ENCODE data around the gene SLC43A3. TPM values are rescaled to one million over a fixed set of nuclear protein-coding genes. Genes with fewer than 3 reads are reported as not detected.

SLC43A3 gene
- polyA plus RNA-seq, 5 donors = 36.9 to 47.7 (median 39.3) TPM

DNA sequence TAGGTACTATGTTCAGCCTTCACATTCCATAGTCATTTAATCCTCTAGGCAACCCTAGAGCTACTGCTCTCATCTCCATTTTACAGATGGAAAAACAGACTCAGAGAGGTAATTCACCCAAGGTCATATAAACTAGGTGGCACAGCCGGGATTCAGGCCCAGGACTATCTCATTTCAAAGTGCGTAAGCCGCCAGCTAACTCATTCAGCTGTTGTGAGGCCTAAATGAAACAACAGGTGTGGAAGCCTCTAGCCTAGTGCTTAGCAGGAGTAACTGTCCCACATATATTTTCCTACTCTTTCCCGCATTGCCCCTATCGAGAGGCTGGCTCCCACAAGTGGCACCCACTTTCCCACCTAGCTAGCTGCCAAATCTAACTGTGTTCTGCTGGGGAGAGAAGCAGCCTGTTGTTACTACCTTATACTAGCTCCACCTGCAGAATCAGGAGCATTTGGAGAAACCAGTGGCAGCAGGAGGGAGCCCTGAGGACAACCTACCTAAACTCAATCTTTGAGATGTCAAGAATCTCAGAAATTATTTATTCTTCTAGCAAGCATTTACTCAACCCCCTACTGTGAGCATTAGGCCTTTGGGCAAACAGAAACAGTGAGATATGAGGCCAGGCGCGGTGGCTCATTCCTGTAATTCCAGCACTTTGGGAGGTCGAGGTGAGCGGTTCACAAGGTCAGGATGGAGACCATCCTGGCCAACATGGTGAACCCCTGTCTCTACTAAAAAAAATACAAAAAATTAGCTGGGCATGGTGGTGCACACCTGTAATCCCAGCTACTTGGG lies 66.8 kb downstream of the SLC43A3 start:
- no peak for DNase-seq

DNA sequence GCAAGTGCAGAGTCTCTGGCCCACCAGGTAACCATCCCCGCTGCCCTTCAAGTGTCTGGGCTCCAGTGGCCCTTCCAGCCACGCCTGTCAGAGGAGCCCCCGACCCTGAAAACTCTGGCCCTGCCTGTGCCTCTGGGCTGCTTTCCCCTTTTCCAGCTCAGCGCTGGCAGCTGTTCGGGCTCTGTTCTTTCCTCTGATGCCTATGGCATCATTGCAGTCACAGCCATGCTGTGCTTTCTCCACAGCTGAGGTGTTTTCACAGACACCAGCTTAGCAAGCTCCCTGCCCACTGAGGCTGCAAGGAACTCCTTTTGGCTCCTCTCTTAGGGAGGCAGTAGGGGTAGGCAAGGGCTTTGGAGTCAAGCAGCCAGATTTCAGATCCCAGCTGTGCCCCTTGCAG lies 67.5 kb downstream of the SLC43A3 start:
- DNase-seq = no peak

DNA sequence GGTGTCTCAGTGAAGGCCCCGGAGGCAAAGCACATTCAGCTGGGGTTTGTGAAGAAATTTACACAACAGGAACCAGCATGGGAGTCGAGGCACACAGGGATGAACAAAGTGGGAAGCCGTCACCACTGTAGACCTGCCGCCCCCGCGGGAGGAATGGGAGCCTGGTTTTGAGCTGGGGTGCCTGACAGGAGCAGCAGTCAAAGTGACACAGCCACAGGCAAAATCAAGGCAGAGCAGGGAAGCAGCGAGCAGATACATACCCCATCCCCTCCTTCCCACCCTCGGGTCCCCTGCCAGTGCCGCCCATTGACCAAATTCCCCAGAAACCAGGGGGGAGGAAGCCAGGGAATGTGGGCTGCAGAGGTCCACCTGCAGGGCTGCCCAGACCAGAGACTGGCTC lies 67.9 kb downstream of the SLC43A3 start:
- no peak for DNase-seq

DNA sequence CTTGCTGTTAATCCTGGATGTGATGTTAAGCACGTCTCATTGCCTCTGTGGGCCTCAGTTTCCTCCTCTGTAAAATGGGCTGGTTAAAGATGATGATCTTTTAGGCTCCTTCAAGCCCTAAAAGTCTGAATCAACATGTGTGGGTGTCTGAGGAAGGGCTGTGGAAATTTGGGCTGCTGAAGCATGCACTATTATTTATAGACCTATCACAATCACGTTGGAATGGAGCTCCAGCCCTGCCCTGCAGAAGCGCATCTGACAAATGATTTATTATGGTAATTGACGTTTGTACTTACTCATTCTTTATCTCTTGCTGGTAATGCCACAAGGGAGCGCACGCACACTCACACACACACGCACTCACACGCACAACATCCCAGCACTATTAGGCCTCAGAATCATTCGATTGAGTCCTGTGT lies 68.4 kb downstream of the SLC43A3 start:
- no peak for DNase-seq

DNA sequence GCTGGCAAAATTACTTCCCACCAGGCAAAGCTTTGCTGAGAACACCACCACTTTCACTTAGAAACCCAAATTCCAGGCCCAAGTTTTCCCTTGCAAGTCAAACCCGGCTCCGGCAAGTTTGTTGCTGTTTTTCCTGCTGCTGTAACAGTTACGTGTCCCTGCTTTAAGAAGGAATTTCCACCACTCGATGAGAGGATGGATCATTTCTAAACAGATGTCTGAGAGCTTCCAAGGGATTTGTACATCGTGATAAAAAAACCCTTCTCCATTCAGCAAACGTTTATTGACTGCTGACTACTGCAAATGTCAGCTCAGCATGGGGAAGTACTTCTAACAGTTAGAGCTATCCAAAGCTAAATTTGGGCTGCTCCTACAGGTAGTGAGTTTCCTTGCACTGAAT lies 69.1 kb downstream of the SLC43A3 start:
- DNase-seq = no peak

DNA sequence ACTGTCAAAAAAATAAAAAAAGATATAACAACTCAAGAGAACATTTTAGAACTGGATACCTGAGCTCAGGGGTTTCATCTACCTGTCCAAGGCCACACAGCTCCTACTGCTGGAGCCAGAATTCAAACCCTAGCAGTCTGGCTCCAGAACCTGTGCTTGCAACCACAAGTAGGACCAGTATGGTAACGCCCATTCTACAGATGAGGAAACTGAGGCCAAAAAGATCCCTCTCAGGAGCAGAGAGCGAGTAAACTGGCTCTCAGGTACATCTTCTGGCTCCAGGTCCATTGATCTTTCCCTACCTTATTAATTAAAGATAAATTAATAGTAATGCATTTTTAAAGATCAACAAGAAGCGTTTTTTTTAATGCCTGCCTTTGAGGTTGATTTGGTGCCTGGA lies 69.6 kb downstream of the SLC43A3 start:
- no peak for DNase-seq

Other genes with a start within 250 kb of the SLC43A3 start
- 1 to 10 TPM; 2.2 to 3.4 (median 2.9) TPM for gene LRRC55, start 245.2 kb downstream of the SLC43A3 start, polyA plus RNA-seq (ENCODE audit: insufficient read depth in 1 of 5, insufficient read length in 5 of 5, low replicate concordance in 1 of 5)
- 100 to 1,000 TPM; 126 to 174 (median 152) TPM for gene APLNR, start 189.9 kb downstream of the SLC43A3 start, polyA plus RNA-seq (ENCODE audit: insufficient read depth in 1 of 5, insufficient read length in 5 of 5, low replicate concordance in 1 of 5)
- gene TNKS1BP1, start 102.2 kb downstream of the SLC43A3 start, polyA plus RNA-seq (ENCODE audit: insufficient read depth in 1 of 5, insufficient read length in 5 of 5, low replicate concordance in 1 of 5) = 100 to 1,000 TPM; 100 to 159 (median 115) TPM
- 100 to 1,000 TPM; 151 to 215 (median 166) TPM for gene SSRP1, start 91.2 kb downstream of the SLC43A3 start, polyA plus RNA-seq (ENCODE audit: insufficient read depth in 1 of 5, insufficient read length in 5 of 5, low replicate concordance in 1 of 5)
- gene P2RX3, start 88.8 kb downstream of the SLC43A3 start, polyA plus RNA-seq (ENCODE audit: insufficient read depth in 1 of 5, insufficient read length in 5 of 5, low replicate concordance in 1 of 5) = under 1 TPM in 4 of 5 donors, not detected in 1; 0.16 to 0.28 (median 0.23) TPM
- gene PRG3, start 46.0 kb downstream of the SLC43A3 start, polyA plus RNA-seq (ENCODE audit: insufficient read depth in 1 of 5, insufficient read length in 5 of 5, low replicate concordance in 1 of 5) = 1 to 10 TPM in 2 of 5 donors, under 1 TPM in 3; 0.48 to 1.5 (median 0.77) TPM
- gene PRG2, start 36.5 kb downstream of the SLC43A3 start, polyA plus RNA-seq (ENCODE audit: insufficient read depth in 1 of 5, insufficient read length in 5 of 5, low replicate concordance in 1 of 5) = 1 to 10 TPM; 1.2 to 1.8 (median 1.3) TPM
- gene RTN4RL2, start 33.4 kb upstream of the SLC43A3 start, polyA plus RNA-seq (ENCODE audit: insufficient read depth in 1 of 5, insufficient read length in 5 of 5, low replicate concordance in 1 of 5) = 1 to 10 TPM; 1.3 to 4.5 (median 1.6) TPM
- gene SLC43A1, start 88.6 kb upstream of the SLC43A3 start, polyA plus RNA-seq (ENCODE audit: insufficient read depth in 1 of 5, insufficient read length in 5 of 5, low replicate concordance in 1 of 5) = 10 to 100 TPM; 11.6 to 18.5 (median 16.7) TPM
- gene TIMM10, start 103.6 kb upstream of the SLC43A3 start, polyA plus RNA-seq (ENCODE audit: insufficient read depth in 1 of 5, insufficient read length in 5 of 5, low replicate concordance in 1 of 5) = 10 to 100 TPM; 33.3 to 42.0 (median 39.0) TPM
- gene SMTNL1, start 110.5 kb upstream of the SLC43A3 start, polyA plus RNA-seq (ENCODE audit: insufficient read depth in 1 of 5, insufficient read length in 5 of 5, low replicate concordance in 1 of 5) = 1 to 10 TPM in 1 of 5 donors, under 1 TPM in 4; 0.48 to 9.2 (median 0.59) TPM
- 10 to 100 TPM; 59.0 to 78.7 (median 60.9) TPM for gene UBE2L6, start 140.6 kb upstream of the SLC43A3 start, polyA plus RNA-seq (ENCODE audit: insufficient read depth in 1 of 5, insufficient read length in 5 of 5, low replicate concordance in 1 of 5)
- gene SERPING1, start 170.6 kb upstream of the SLC43A3 start, polyA plus RNA-seq (ENCODE audit: insufficient read depth in 1 of 5, insufficient read length in 5 of 5, low replicate concordance in 1 of 5) = 100 to 1,000 TPM; 172 to 210 (median 183) TPM
- gene YPEL4, start 222.8 kb upstream of the SLC43A3 start, polyA plus RNA-seq (ENCODE audit: insufficient read depth in 1 of 5, insufficient read length in 5 of 5, low replicate concordance in 1 of 5) = 1 to 10 TPM; 4.2 to 8.0 (median 6.5) TPM
- 10 to 100 TPM; 12.1 to 16.0 (median 12.8) TPM for gene CLP1, start 230.6 kb upstream of the SLC43A3 start, polyA plus RNA-seq (ENCODE audit: insufficient read depth in 1 of 5, insufficient read length in 5 of 5, low replicate concordance in 1 of 5)
- 10 to 100 TPM; 38.9 to 44.5 (median 39.2) TPM for gene ZDHHC5, start 241.0 kb upstream of the SLC43A3 start, polyA plus RNA-seq (ENCODE audit: insufficient read depth in 1 of 5, insufficient read length in 5 of 5, low replicate concordance in 1 of 5)

All from right lung (tissue), 5 donors.